Immature natural killer cell (primary cell): ENCODE measurements around the gene EDN2. TPM values are rescaled to one million over a fixed set of nuclear protein-coding genes. Genes with fewer than 3 reads are reported as not detected.

Experiments used
- DNase-seq, 3 donors: peaks; one replicate each; pipeline ENCODE4 v3.0.0; 2022; ENCODE audit warnings: mixed read lengths in 1 of 3
- H3K27ac Mint-ChIP-seq, 6 donors: one replicate each; pipeline ENCODE4 v1.8.0; 2020; ENCODE audit warnings: mixed read lengths in 6 of 6, mild to moderate bottlenecking in 5 of 6, inconsistent platforms in 4 of 6, moderate library complexity in 3 of 6
- H3K27me3 Mint-ChIP-seq, 3 donors: one replicate each; pipeline ENCODE4 v1.8.0; 2020 to 2021; ENCODE audit warnings: low read depth in 3 of 3, mild to moderate bottlenecking in 3 of 3, mixed read lengths in 3 of 3, moderate library complexity in 3 of 3, inconsistent platforms in 1 of 3
- H3K36me3 Mint-ChIP-seq, 3 donors: one replicate each; pipeline ENCODE4 v1.8.0; 2020; ENCODE audit warnings: mixed read lengths in 3 of 3, inconsistent platforms in 2 of 3, mild to moderate bottlenecking in 2 of 3
- H3K4me1 Mint-ChIP-seq, 2 donors: one replicate each; pipeline ENCODE4 v1.8.0; 2020; ENCODE audit warnings: inconsistent platforms in 2 of 2, mild to moderate bottlenecking in 2 of 2, mixed read lengths in 2 of 2, moderate library complexity in 1 of 2
- H3K4me3 Mint-ChIP-seq, 5 donors: one replicate each; pipeline ENCODE4 v1.8.0; 2020; ENCODE audit warnings: mild to moderate bottlenecking in 5 of 5, mixed read lengths in 5 of 5, inconsistent platforms in 3 of 5, moderate library complexity in 3 of 5
- H3K9me3 Mint-ChIP-seq, 6 donors: one replicate each; pipeline ENCODE4 v1.8.0; 2020; ENCODE audit warnings: mild to moderate bottlenecking in 6 of 6, mixed read lengths in 6 of 6, inconsistent platforms in 4 of 6, moderate library complexity in 3 of 6
- polyA plus RNA-seq, 3 donors: library from polyadenylated mRNA; unstranded; fragments of 300-500 nt; fragmentation: Illumina TruSeq; gene quantifications; one replicate each; pipeline ENCODE4 v1.2.3, GENCODE V29; 2021

The EDN2 gene
- polyA plus RNA-seq = not detected

GRCh38 chr1:41484402-41485241 lies at the start of gene EDN2:
Gene EDN2 (minus strand): TSS chr1:41484683. CDS start chr1:41484601, 82 bp downstream.
- Mint-ChIP-seq H3K9me3 (no peaks in the 10 kb centered on the region), H3K27me3 (peaks cover 5 to 6% (median 5%) of the 10 kb centered on the region in 3 donors), H3K4me1 (no peaks in the 10 kb centered on the region), H3K36me3 (no peaks in the 10 kb centered on the region), H3K27ac (no peak within 1 kb of the TSS), H3K4me3 (no peak within 1 kb of the TSS)
- no peak for DNase-seq

DNA sequence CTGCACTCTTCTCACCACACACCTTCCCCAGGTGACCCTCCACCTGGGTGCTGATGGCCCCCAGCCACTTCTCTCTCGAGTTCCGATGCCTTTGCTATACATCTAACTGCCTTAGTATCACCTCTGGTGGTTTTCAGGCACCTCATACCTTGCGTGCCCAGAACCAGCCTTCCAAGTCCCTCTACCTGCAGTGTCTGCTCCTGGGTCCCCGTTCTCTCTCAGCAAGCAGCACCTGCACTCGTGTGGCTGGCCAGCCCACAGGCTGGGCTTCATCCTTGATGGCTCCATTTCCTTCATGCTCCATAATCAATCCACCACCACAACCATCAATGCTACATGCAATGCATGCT lies 49.2 kb upstream of the EDN2 start:
- H3K4me3 Mint-ChIP-seq = no peak overlapping the region
- peaks cover 0 to 5% (median 0%) of the 10 kb centered on the region in 3 donors for H3K36me3 Mint-ChIP-seq
- H3K4me1 Mint-ChIP-seq = peaks cover 11 to 18% of the 10 kb centered on the region in 2 donors
- peaks cover 0 to 8% (median 6%) of the 10 kb centered on the region in 3 donors for H3K27me3 Mint-ChIP-seq
- H3K27ac Mint-ChIP-seq = no peak overlapping the region
- no peak for DNase-seq
- H3K9me3 Mint-ChIP-seq = peaks cover 0 to 7% (median under 1%) of the 10 kb centered on the region in 6 donors

DNA sequence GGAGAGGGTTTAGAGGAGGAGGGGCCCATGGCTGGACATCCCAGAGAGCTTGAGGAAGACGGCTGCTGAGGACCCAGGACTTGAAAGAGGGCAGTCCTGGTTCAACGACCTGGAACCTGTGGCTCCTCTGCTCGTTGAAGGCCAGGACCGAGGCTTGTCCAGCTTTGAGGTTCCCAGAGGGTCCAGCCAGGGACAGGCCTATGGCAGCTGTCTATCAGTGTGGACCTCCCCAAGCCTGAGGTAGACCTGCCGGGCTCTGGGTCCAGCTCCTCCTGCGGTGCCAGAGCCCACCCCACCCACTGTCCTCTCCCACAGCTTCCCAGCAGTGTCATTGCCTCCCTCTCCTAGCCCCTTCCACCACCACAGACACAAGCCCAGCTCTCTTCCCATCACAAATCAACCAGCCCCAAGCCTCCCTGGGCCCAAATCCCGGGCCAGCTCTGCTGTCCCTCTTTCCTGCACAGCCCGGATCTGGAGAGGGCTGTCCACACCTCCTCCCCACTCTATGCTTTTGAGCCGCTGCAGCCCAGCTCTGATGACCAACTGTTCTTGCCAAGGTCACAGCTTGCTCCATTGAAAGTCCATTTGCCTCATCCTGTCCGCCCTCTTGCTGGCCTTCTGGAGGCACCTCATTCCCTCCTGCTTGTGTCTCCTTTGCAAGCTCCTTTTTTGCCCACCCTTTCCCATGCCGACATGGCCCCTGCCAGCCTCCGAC lies 48.7 kb upstream of the EDN2 start:
- no peak overlapping the region for H3K4me3 Mint-ChIP-seq
- peaks cover 11 to 18% of the 10 kb centered on the region in 2 donors for H3K4me1 Mint-ChIP-seq
- no peak for DNase-seq
- H3K27me3 Mint-ChIP-seq = peaks cover 0 to 8% (median 6%) of the 10 kb centered on the region in 3 donors
- peaks cover 0 to 5% (median 0%) of the 10 kb centered on the region in 3 donors for H3K36me3 Mint-ChIP-seq
- peaks cover 0 to 7% (median under 1%) of the 10 kb centered on the region in 6 donors for H3K9me3 Mint-ChIP-seq
- H3K27ac Mint-ChIP-seq = no peak overlapping the region

DNA sequence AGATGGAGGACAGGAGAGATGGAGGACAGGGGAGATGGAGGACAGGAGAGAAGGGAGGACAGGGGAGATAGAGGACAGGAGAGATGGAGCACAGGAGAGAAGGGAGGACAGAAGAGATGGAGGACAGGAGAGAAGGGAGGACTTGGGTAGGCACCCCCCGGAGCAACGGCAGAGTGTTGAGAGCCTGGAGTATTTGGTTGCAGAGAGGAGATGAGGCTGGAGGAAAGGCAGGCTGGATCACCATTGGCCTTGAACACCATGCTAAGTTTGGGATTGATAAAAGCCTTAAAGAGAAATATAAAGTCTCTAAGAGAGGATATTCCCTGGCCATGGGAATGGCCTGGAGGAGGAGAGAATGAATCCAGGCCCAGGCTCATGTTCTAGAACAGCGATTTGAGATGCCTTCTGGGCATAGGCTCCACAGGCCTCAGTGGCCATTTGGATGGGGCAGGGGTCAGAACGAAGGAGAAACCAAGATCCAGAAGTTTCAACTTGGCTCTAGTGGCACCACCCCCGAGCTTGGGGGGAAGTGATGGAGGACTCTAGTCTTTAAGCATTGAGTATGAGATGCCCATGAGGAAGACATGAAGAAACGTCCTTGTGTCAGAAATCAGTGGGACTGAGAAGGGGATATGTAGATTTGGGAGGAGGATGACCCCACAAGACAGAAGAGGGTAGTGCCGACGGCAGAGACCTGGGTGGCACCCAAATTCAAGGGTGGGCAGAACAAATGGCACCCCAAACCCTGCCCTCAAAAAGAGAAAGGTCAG lies 47.9 kb upstream of the EDN2 start:
- Mint-ChIP-seq H3K36me3 (no peaks in the 10 kb centered on the region), H3K4me3 (no peak overlapping the region), H3K27ac (peak overlapping the region in 1 of 6 donors; percentile 58), H3K27me3 (peaks cover 0 to 8% (median 6%) of the 10 kb centered on the region in 3 donors), H3K4me1 (peaks cover 11 to 18% of the 10 kb centered on the region in 2 donors), H3K9me3 (peaks cover 0 to 7% (median under 1%) of the 10 kb centered on the region in 6 donors)
- no peak for DNase-seq

GRCh38 chr1:41530411-41530810 lies 45.9 kb upstream of the EDN2 start:
- peaks cover 0 to 8% (median 5%) of the 10 kb centered on the region in 3 donors for H3K27me3 Mint-ChIP-seq
- no peaks in the 10 kb centered on the region for H3K36me3 Mint-ChIP-seq
- H3K27ac Mint-ChIP-seq = peak overlapping the region in 2 of 6 donors; percentile 23 to 66
- no peak for DNase-seq
- peaks cover 0 to 7% (median under 1%) of the 10 kb centered on the region in 6 donors for H3K9me3 Mint-ChIP-seq
- no peak overlapping the region for H3K4me3 Mint-ChIP-seq
- peaks cover 11 to 18% of the 10 kb centered on the region in 2 donors for H3K4me1 Mint-ChIP-seq

DNA sequence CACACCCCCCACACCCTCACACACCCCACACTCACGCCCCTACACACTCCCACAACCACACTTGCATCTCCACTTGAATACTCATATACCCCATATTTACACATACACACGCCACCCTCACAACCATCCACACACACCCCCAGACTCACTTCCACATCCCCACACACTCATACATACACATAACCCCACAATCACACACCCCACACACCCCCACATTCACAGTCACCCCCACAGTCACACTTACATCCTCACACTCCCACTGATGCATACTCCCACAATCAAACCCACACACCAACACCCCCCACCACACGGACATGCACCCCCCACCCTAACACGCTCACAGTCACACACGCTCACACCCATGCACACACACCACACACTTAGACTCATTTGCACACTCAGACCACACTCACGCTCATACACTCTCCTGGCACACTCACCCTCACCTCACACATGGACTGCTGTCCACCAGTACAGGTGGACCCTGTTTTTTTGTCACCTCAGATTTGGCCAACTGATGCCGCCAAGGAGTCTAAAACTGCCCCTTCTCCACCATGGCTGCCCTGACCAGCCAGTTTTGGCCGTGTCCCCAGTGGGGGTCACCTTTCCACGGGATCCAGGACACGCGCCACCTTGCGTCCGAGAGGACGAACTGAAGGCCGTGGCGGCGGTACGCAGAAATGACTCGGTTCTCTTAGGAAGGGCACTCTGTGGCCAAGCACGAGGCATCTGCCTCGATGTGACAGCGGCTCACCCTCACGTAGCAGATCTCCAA lies 45.3 kb upstream of the EDN2 start:
- DNase-seq = no peak
- H3K27me3 Mint-ChIP-seq = peaks cover 0 to 11% (median 5%) of the 10 kb centered on the region in 3 donors
- peak overlapping the region; percentile 23 to 83 (median 75) for H3K27ac Mint-ChIP-seq

GRCh38 chr1:41528726-41529605 lies 44.5 kb upstream of the EDN2 start:
- H3K27me3 Mint-ChIP-seq = peaks cover 0 to 8% (median 5%) of the 10 kb centered on the region in 3 donors
- DNase-seq = no peak
- H3K4me3 Mint-ChIP-seq = no peak overlapping the region
- peaks cover 11 to 18% of the 10 kb centered on the region in 2 donors for H3K4me1 Mint-ChIP-seq
- H3K9me3 Mint-ChIP-seq = peaks cover 0 to 7% (median under 1%) of the 10 kb centered on the region in 6 donors
- H3K27ac Mint-ChIP-seq = peak overlapping the region in 4 of 6 donors; percentile 60 to 83 (median 70)
- H3K36me3 Mint-ChIP-seq = no peaks in the 10 kb centered on the region

More for the DNA sequence above, 45.3 kb upstream of the EDN2 start:
- Mint-ChIP-seq H3K36me3 (no peaks in the 10 kb centered on the region), H3K4me3 (no peak overlapping the region), H3K4me1 (peaks cover 11 to 18% of the 10 kb centered on the region in 2 donors), H3K9me3 (peaks cover 0 to 7% (median under 1%) of the 10 kb centered on the region in 6 donors)

DNA sequence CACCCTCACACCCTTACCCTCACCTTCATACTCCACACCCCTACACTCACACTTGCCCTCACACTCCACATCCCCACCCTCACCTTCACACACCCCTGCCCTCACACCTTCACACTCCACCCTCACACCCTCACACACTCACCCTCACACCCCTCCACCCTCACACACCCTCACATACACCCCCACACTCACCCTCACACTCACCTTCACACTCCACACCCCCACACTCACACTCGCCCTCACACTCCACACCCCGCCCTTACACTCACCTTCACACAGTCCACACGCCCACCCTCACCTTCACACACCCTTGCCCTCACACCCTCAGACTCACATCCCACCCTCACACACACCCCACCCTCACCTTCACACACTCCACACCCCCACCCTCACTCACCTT lies 43.6 kb upstream of the EDN2 start:
- peak overlapping the region in 1 of 6 donors; percentile 68 for H3K27ac Mint-ChIP-seq
- no peak for DNase-seq
- peaks cover 11 to 18% of the 10 kb centered on the region in 2 donors for H3K4me1 Mint-ChIP-seq
- peaks cover 0 to 3% (median 0%) of the 10 kb centered on the region in 3 donors for H3K36me3 Mint-ChIP-seq
- H3K27me3 Mint-ChIP-seq = peaks cover 0 to 8% (median 5%) of the 10 kb centered on the region in 3 donors
- H3K4me3 Mint-ChIP-seq = no peak overlapping the region
- peaks cover 0 to 7% (median under 1%) of the 10 kb centered on the region in 6 donors for H3K9me3 Mint-ChIP-seq

- peaks cover 0 to 6% (median 0%) of the 10 kb centered on the region in 3 donors for H3K36me3 Mint-ChIP-seq
- H3K4me1 Mint-ChIP-seq = peaks cover 11 to 13% of the 10 kb centered on the region in 2 donors
- DNase-seq = no peak
- peaks cover 0 to 8% (median 2%) of the 10 kb centered on the region in 3 donors for H3K27me3 Mint-ChIP-seq
- H3K9me3 Mint-ChIP-seq = peaks cover 0 to 7% (median under 1%) of the 10 kb centered on the region in 6 donors
- H3K4me3 Mint-ChIP-seq = no peak overlapping the region
- H3K27ac Mint-ChIP-seq = peak overlapping the region in 5 of 6 donors; percentile 26 to 93 (median 39)
These were observed 42.6 kb upstream of the EDN2 start for GRCh38 chr1:41526956-41527561.

GRCh38 chr1:41525891-41526587 lies 41.6 kb upstream of the EDN2 start:
- no peak for DNase-seq
- Mint-ChIP-seq H3K27me3 (peaks cover under 1 to 8% (median 2%) of the 10 kb centered on the region in 3 donors), H3K36me3 (peaks cover 0 to 6% (median 0%) of the 10 kb centered on the region in 3 donors), H3K27ac (peak overlapping the region in 2 of 6 donors; percentile 6 to 16), H3K9me3 (peaks cover 0 to 7% (median under 1%) of the 10 kb centered on the region in 6 donors), H3K4me3 (no peak overlapping the region), H3K4me1 (peaks cover 11% of the 10 kb centered on the region in 2 donors)
